ENCODE data around the gene GTF2E1. TPM values are rescaled to one million over a fixed set of nuclear protein-coding genes. Genes with fewer than 3 reads are reported as not detected.

GTF2E1 gene
- total RNA-seq, 1 experiment from 2014 or later: 22.9 TPM

Other genes with a start within 250 kb of the GTF2E1 start
- gene NDUFB4, start 146.4 kb upstream of the GTF2E1 start, total RNA-seq (2022): 118 and 138 TPM in 2 replicates
- 23.0 and 29.5 TPM in 2 replicates for gene HGD, start 60.5 kb upstream of the GTF2E1 start, total RNA-seq (2022)
- 14.6 and 16.9 TPM in 2 replicates for gene RABL3, start 228 bp upstream of the GTF2E1 start, total RNA-seq (2022)
- gene STXBP5L, start 165.5 kb downstream of the GTF2E1 start, total RNA-seq (2022): not detected in 2 replicates

Measured in Calu3 (cell line).